ENCODE results near the gene PRDM7.

PRDM7 gene

GRCh38 chr16:90031186-90031930 lies 45.8 kb downstream of the PRDM7 start:
- DNase-seq = no peak
- no peaks in the 10 kb centered on the region for H3K27me3 ChIP-seq
- H3K36me3 ChIP-seq = peaks cover 27% of the 10 kb centered on the region
- H3K4me1 ChIP-seq = no peaks in the 10 kb centered on the region
- H3K9me3 ChIP-seq = no peaks in the 10 kb centered on the region
- TF ChIP-seq CTCF (IDR thresholded peaks at IDR 0.05; ENCODE audit: low read depth, low read length) = no peak
- H3K4me3 ChIP-seq (ENCODE audit: low read depth, low read length) = no peak overlapping the region

- Histone ChIP-seq H3K27me3 (no peaks in the 10 kb centered on the region), H3K9me3 (no peaks in the 10 kb centered on the region), H3K36me3 (peaks cover 17% of the 10 kb centered on the region), H3K4me1 (no peaks in the 10 kb centered on the region), H3K4me3 (ENCODE audit: low read depth, low read length) (no peak overlapping the region)
- no peak for DNase-seq
- no peak for TF ChIP-seq CTCF (IDR thresholded peaks at IDR 0.05; ENCODE audit: low read depth, low read length)
Observed at GRCh38 chr16:90028985-90029384, 48.1 kb downstream of the PRDM7 start.

GRCh38 chr16:90027611-90028010 lies 49.5 kb downstream of the PRDM7 start:
- Histone ChIP-seq H3K36me3 (peaks cover 12% of the 10 kb centered on the region), H3K4me1 (no peaks in the 10 kb centered on the region), H3K27me3 (no peaks in the 10 kb centered on the region), H3K4me3 (ENCODE audit: low read depth, low read length) (no peak overlapping the region), H3K9me3 (no peaks in the 10 kb centered on the region)
- no peak for DNase-seq
- TF ChIP-seq CTCF (IDR thresholded peaks at IDR 0.05; ENCODE audit: low read depth, low read length) = no peak

- peaks cover 8% of the 10 kb centered on the region for H3K4me1 ChIP-seq
- H3K9me3 ChIP-seq = no peaks in the 10 kb centered on the region
- H3K4me3 ChIP-seq (ENCODE audit: low read depth, low read length) = no peak overlapping the region
- no peak for DNase-seq
- H3K27me3 ChIP-seq = no peaks in the 10 kb centered on the region
- peak; percentile 28 for TF ChIP-seq CTCF (IDR thresholded peaks at IDR 0.05; ENCODE audit: low read depth, low read length)
- H3K36me3 ChIP-seq = peaks cover 2% of the 10 kb centered on the region
Observed at GRCh38 chr16:90026135-90026534, 51.0 kb downstream of the PRDM7 start.

- H3K4me1 ChIP-seq = peaks cover 17% of the 10 kb centered on the region
- H3K27me3 ChIP-seq = no peaks in the 10 kb centered on the region
- no peaks in the 10 kb centered on the region for H3K36me3 ChIP-seq
- no peaks in the 10 kb centered on the region for H3K9me3 ChIP-seq
- no peak for TF ChIP-seq CTCF (IDR thresholded peaks at IDR 0.05; ENCODE audit: low read depth, low read length)
- peak overlapping the region; percentile 88 for H3K4me3 ChIP-seq (ENCODE audit: low read depth, low read length)
- DNase-seq = no peak
Observed at GRCh38 chr16:90023078-90023447, 54.1 kb downstream of the PRDM7 start.

- no peaks in the 10 kb centered on the region for H3K27me3 ChIP-seq
- peaks cover 17% of the 10 kb centered on the region for H3K4me1 ChIP-seq
- no peaks in the 10 kb centered on the region for H3K36me3 ChIP-seq
- H3K9me3 ChIP-seq = no peaks in the 10 kb centered on the region
- H3K4me3 ChIP-seq (ENCODE audit: low read depth, low read length) = peak overlapping the region; percentile 88
- TF ChIP-seq CTCF (IDR thresholded peaks at IDR 0.05; ENCODE audit: low read depth, low read length) = no peak
- peak; percentile 97 for DNase-seq
Observed at GRCh38 chr16:90022209-90023077, 54.7 kb downstream of the PRDM7 start.
